Measurements from ENCODE around the gene ATXN1.

Gene ATXN1

DNA sequence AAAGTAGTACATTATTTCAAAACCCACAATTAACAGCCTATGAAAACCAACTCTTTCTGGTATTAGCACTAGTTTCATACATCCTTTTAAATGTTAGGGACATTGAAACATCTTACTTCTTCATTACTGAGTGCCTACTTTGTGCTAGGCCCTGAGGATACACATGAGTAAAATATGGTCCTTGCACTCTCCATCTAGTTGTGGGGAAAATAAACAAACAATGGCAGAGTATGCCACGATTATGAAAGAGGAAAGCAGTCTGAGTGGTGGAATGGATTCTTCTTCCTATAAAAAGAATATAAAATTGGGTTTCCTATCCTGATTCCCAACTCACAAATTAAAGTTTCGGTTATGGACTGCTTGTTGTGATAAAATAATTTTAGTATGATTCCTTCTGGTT is 84.9 kb downstream of the ATXN1 start:
- Histone ChIP-seq H3K27me3 (ENCODE audit: control insufficient read depth, insufficient read depth, low read length) (no peaks in the 10 kb centered on the region), H3K4me3 (ENCODE audit: low read length) (no peak overlapping the region)

GRCh38 chr6:16674801-16675392 is 86.4 kb downstream of the ATXN1 start:
- no peak overlapping the region for H3K9ac ChIP-seq (ENCODE audit: low read length)
- no peak overlapping the region for H3K4me3 ChIP-seq (ENCODE audit: low read length)
- H3K27me3 ChIP-seq (ENCODE audit: control insufficient read depth, insufficient read depth, low read length) = no peaks in the 10 kb centered on the region
- H3K36me3 ChIP-seq (ENCODE audit: control insufficient read depth, insufficient read depth, low read length) = no peaks in the 10 kb centered on the region
- no peaks in the 10 kb centered on the region for H3K9me3 ChIP-seq (ENCODE audit: control insufficient read depth, low read length)
- peaks cover 39% of the 10 kb centered on the region for H3K4me1 ChIP-seq (ENCODE audit: control insufficient read depth, insufficient read depth, low read length)

More for the DNA sequence above, 84.9 kb downstream of the ATXN1 start:
- Histone ChIP-seq H3K36me3 (ENCODE audit: control insufficient read depth, insufficient read depth, low read length) (no peaks in the 10 kb centered on the region), H3K4me1 (ENCODE audit: control insufficient read depth, insufficient read depth, low read length) (peaks cover 40% of the 10 kb centered on the region), H3K9ac (ENCODE audit: low read length) (no peak overlapping the region), H3K9me3 (ENCODE audit: control insufficient read depth, low read length) (no peaks in the 10 kb centered on the region)

GRCh38 chr6:16673011-16673797 is 88.1 kb downstream of the ATXN1 start:
- no peaks in the 10 kb centered on the region for H3K9me3 ChIP-seq (ENCODE audit: control insufficient read depth, low read length)
- H3K9ac ChIP-seq (ENCODE audit: low read length) = no peak overlapping the region
- H3K36me3 ChIP-seq (ENCODE audit: control insufficient read depth, insufficient read depth, low read length) = no peaks in the 10 kb centered on the region
- H3K4me1 ChIP-seq (ENCODE audit: control insufficient read depth, insufficient read depth, low read length) = peaks cover 48% of the 10 kb centered on the region
- H3K4me3 ChIP-seq (ENCODE audit: low read length) = no peak overlapping the region
- H3K27me3 ChIP-seq (ENCODE audit: control insufficient read depth, insufficient read depth, low read length) = no peaks in the 10 kb centered on the region

GRCh38 chr6:16671302-16672289 is 89.7 kb downstream of the ATXN1 start:
- Histone ChIP-seq H3K9ac (ENCODE audit: low read length) (no peak overlapping the region), H3K4me1 (ENCODE audit: control insufficient read depth, insufficient read depth, low read length) (peaks cover 39% of the 10 kb centered on the region), H3K27me3 (ENCODE audit: control insufficient read depth, insufficient read depth, low read length) (no peaks in the 10 kb centered on the region), H3K36me3 (ENCODE audit: control insufficient read depth, insufficient read depth, low read length) (no peaks in the 10 kb centered on the region), H3K9me3 (ENCODE audit: control insufficient read depth, low read length) (no peaks in the 10 kb centered on the region), H3K4me3 (ENCODE audit: low read length) (no peak overlapping the region)

DNA sequence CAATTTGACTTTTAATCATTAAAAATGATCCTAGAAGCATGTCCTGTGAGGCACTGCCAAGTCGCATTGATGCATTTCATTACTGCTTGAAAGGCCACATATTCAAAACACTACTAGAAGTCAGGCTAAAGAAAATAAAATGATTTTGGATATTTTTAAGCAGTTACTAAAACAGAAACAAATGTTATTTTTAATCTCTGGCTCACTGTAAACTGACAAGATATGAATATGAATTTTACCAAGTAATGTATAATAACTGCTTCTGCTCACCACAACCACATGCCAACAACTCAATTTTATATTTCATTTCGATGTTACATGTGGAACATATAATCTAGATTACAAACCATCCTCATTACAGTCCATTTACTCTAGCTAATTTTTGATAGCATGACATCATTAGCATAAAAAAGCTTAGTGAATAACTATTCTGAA is 90.6 kb downstream of the ATXN1 start:
- Histone ChIP-seq H3K36me3 (ENCODE audit: control insufficient read depth, insufficient read depth, low read length) (no peaks in the 10 kb centered on the region), H3K9ac (ENCODE audit: low read length) (no peak overlapping the region), H3K9me3 (ENCODE audit: control insufficient read depth, low read length) (no peaks in the 10 kb centered on the region), H3K4me1 (ENCODE audit: control insufficient read depth, insufficient read depth, low read length) (peaks cover 34% of the 10 kb centered on the region), H3K27me3 (ENCODE audit: control insufficient read depth, insufficient read depth, low read length) (no peaks in the 10 kb centered on the region), H3K4me3 (ENCODE audit: low read length) (no peak overlapping the region)

DNA sequence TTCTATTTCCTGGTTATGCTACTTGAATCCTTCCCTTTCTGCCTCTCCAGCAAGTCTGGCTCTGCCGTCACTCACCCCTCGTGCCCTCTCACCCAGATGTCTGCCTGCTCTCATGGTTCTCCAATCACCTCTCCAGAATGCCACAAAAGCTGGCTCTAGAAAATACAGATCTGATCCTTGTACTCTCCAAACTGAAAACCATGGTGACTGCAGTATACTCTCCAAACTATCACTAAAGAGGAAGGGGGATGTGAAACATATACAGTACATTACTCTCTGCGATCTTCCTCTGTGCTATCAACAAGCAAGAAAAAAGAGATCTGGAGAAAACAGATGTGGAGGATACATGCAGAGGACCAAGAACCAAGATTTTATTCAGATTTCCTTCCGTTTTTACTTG is 91.1 kb downstream of the ATXN1 start:
- Histone ChIP-seq H3K4me1 (ENCODE audit: control insufficient read depth, insufficient read depth, low read length) (peaks cover 33% of the 10 kb centered on the region), H3K9ac (ENCODE audit: low read length) (no peak overlapping the region)

DNA sequence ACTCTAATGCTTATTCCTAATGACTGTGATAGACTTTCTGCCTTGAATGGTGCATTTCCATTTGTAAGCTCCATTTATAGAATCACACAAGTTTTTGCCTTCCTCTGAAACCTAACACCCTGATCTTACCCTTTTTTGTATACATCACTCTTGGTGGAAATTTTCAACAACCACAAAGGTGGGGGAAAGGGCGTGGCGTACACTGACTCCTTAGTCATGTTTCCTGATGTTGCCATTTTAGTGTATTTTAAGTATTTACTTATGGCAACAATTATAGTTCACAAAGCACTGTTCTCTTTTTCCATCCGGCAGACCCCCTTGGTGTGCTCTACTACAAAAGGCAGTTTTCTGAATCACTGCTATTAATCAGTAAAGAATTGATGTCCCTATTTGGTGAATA is 92.0 kb downstream of the ATXN1 start:
- Histone ChIP-seq H3K27me3 (ENCODE audit: control insufficient read depth, insufficient read depth, low read length) (no peaks in the 10 kb centered on the region), H3K36me3 (ENCODE audit: control insufficient read depth, insufficient read depth, low read length) (no peaks in the 10 kb centered on the region), H3K9me3 (ENCODE audit: control insufficient read depth, low read length) (no peaks in the 10 kb centered on the region), H3K9ac (ENCODE audit: low read length) (no peak overlapping the region), H3K4me1 (ENCODE audit: control insufficient read depth, insufficient read depth, low read length) (peaks cover 27% of the 10 kb centered on the region), H3K4me3 (ENCODE audit: low read length) (no peak overlapping the region)

More for the DNA sequence above, 91.1 kb downstream of the ATXN1 start:
- H3K9me3 ChIP-seq (ENCODE audit: control insufficient read depth, low read length) = no peaks in the 10 kb centered on the region
- no peak overlapping the region for H3K4me3 ChIP-seq (ENCODE audit: low read length)
- H3K27me3 ChIP-seq (ENCODE audit: control insufficient read depth, insufficient read depth, low read length) = no peaks in the 10 kb centered on the region
- H3K36me3 ChIP-seq (ENCODE audit: control insufficient read depth, insufficient read depth, low read length) = no peaks in the 10 kb centered on the region

GRCh38 chr6:16667509-16667908 is 93.8 kb downstream of the ATXN1 start:
- Histone ChIP-seq H3K27me3 (ENCODE audit: control insufficient read depth, insufficient read depth, low read length) (no peaks in the 10 kb centered on the region), H3K4me1 (ENCODE audit: control insufficient read depth, insufficient read depth, low read length) (peaks cover 24% of the 10 kb centered on the region), H3K36me3 (ENCODE audit: control insufficient read depth, insufficient read depth, low read length) (no peaks in the 10 kb centered on the region), H3K9ac (ENCODE audit: low read length) (no peak overlapping the region), H3K4me3 (ENCODE audit: low read length) (no peak overlapping the region), H3K9me3 (ENCODE audit: control insufficient read depth, low read length) (no peaks in the 10 kb centered on the region)

- Histone ChIP-seq H3K9me3 (ENCODE audit: control insufficient read depth, low read length) (no peaks in the 10 kb centered on the region), H3K4me1 (ENCODE audit: control insufficient read depth, insufficient read depth, low read length) (peaks cover 14% of the 10 kb centered on the region), H3K36me3 (ENCODE audit: control insufficient read depth, insufficient read depth, low read length) (no peaks in the 10 kb centered on the region), H3K27me3 (ENCODE audit: control insufficient read depth, insufficient read depth, low read length) (no peaks in the 10 kb centered on the region), H3K9ac (ENCODE audit: low read length) (no peak overlapping the region), H3K4me3 (ENCODE audit: low read length) (no peak overlapping the region)
Measured at GRCh38 chr6:16665992-16666391, 95.3 kb downstream of the ATXN1 start.

DNA sequence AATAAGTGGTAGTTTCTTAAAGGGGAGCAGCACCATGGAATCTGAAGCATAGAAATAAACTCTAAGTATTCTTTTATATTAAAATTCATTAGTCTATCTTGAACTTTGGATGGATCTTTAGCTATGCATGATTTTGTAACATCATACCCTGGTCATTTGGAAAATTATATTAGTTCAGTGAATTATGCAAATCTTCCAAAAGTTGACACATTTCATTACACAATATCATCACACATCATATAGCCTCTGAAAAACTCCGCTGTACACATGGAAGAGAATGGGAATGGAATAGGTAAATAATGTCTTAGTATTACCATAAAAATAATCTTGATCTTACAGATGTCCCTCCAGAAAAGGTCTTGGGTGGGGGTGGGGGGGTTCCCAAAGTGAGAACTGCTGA is 96.1 kb downstream of the ATXN1 start:
- H3K4me1 ChIP-seq (ENCODE audit: control insufficient read depth, insufficient read depth, low read length) = peaks cover 13% of the 10 kb centered on the region
- H3K27me3 ChIP-seq (ENCODE audit: control insufficient read depth, insufficient read depth, low read length) = no peaks in the 10 kb centered on the region
- no peak overlapping the region for H3K9ac ChIP-seq (ENCODE audit: low read length)
- no peaks in the 10 kb centered on the region for H3K36me3 ChIP-seq (ENCODE audit: control insufficient read depth, insufficient read depth, low read length)
- H3K9me3 ChIP-seq (ENCODE audit: control insufficient read depth, low read length) = no peaks in the 10 kb centered on the region
- no peak overlapping the region for H3K4me3 ChIP-seq (ENCODE audit: low read length)

DNA sequence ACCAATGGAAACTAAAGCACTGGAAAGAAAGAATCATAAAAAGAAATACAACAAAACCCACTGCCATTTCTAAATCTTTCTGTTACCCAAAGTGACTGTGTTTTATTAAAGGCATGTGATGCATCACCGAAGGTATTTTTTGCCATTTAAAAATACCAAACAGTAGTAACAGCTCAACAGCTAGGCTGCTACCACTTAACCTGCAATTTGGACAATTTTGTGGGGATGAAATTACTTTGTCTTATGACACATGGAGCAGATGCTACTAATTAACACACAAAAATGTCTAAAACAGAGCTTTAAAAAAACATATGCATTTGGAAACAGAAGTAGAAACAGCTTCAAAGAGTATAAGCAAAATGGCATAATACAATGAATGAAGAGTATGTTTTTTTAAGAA is 97.4 kb downstream of the ATXN1 start:
- H3K4me1 ChIP-seq (ENCODE audit: control insufficient read depth, insufficient read depth, low read length) = peaks cover 8% of the 10 kb centered on the region
- no peaks in the 10 kb centered on the region for H3K27me3 ChIP-seq (ENCODE audit: control insufficient read depth, insufficient read depth, low read length)
- H3K9me3 ChIP-seq (ENCODE audit: control insufficient read depth, low read length) = no peaks in the 10 kb centered on the region
- H3K9ac ChIP-seq (ENCODE audit: low read length) = no peak overlapping the region
- no peak overlapping the region for H3K4me3 ChIP-seq (ENCODE audit: low read length)
- no peaks in the 10 kb centered on the region for H3K36me3 ChIP-seq (ENCODE audit: control insufficient read depth, insufficient read depth, low read length)

GRCh38 chr6:16660157-16660497 is 101.1 kb downstream of the ATXN1 start:
- no peak overlapping the region for H3K9ac ChIP-seq (ENCODE audit: low read length)
- H3K4me1 ChIP-seq (ENCODE audit: control insufficient read depth, insufficient read depth, low read length) = peaks cover 7% of the 10 kb centered on the region
- H3K27me3 ChIP-seq (ENCODE audit: control insufficient read depth, insufficient read depth, low read length) = no peaks in the 10 kb centered on the region
- no peaks in the 10 kb centered on the region for H3K9me3 ChIP-seq (ENCODE audit: control insufficient read depth, low read length)
- H3K36me3 ChIP-seq (ENCODE audit: control insufficient read depth, insufficient read depth, low read length) = no peaks in the 10 kb centered on the region
- no peak overlapping the region for H3K4me3 ChIP-seq (ENCODE audit: low read length)
